GM21529 (cell line): ENCODE measurements around the gene TEDC1.

ENCODE experiments used
- ATAC-seq: cut with Tn5 transposase; IDR thresholded peaks from one replicate; pipeline ENCODE4 v1.9.1; 2021; ENCODE audit not compliant: unreplicated experiment

TEDC1 gene

DNA sequence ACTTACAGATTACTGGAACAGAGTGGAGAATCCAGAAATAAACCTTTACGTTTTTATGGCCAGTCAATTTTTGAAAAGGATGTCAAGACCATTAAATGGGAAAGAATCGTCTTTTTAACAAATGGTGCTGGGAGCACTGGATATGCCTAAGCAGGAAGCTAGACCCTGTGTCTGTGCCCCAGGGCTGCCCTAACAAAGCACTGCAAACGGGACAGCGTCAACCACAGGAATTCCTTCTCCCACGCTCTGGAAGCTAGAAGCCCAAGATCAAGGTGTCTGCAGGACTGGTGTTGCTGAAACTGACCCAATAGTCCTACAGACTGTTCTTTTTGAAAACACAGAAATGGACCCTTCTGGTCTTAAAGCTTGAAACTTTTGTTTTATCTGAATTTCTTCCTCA lies 26.1 kb downstream of the TEDC1 start:
- no peak for ATAC-seq

DNA sequence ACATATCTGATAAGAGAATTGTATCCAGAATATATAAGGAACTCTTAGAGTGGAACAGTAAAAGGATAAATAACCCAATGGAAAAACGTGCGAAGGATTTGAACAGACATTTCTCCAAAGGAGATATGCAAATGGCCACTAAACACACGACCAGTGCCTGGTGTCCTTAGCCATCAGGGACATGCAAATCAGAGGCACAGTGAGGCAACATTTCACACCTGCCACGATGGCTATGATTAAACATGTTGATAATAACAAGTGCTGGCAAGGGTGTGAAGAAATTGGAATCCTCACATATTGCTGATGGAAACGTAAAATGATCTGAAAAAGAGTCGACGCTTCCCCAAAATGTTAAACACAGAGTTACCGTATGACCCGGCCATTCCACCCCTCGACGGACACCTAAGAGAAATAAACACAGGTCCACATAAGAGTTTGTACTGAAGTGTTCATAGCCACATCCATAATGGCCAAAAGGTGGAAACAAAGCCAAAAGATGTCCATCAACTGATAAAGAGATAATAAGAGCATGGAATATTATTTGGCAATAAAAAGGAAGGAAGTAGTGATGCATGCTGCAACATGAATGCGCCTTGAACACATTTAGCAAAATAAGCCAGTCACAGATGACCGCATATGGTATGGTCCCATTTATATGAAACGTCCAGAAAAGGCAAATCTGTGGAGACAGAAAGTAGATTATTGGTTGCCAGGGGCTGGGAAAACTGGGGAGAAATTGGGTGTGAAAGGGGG lies 29.1 kb downstream of the TEDC1 start:
- ATAC-seq = no peak

DNA sequence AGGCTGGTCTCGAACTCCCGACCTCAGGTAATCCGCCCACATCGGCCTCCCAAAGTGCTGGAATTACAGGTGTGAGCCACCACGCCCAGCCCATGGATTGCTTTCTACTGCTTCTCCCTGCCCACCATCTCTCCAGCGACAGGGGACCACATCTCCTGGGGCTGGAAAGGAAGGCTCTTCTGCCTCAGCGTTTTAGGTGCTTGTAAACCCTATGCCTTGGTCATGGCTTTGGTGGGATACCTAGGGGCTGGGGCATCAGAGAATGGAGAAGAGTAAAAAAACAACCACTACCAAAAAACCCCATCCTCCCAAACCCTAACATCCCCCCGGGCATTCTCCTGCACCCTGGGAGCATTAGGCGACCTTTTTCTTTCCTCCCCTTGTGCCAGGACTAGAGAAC lies 34.3 kb downstream of the TEDC1 start:
- ATAC-seq = no peak

DNA sequence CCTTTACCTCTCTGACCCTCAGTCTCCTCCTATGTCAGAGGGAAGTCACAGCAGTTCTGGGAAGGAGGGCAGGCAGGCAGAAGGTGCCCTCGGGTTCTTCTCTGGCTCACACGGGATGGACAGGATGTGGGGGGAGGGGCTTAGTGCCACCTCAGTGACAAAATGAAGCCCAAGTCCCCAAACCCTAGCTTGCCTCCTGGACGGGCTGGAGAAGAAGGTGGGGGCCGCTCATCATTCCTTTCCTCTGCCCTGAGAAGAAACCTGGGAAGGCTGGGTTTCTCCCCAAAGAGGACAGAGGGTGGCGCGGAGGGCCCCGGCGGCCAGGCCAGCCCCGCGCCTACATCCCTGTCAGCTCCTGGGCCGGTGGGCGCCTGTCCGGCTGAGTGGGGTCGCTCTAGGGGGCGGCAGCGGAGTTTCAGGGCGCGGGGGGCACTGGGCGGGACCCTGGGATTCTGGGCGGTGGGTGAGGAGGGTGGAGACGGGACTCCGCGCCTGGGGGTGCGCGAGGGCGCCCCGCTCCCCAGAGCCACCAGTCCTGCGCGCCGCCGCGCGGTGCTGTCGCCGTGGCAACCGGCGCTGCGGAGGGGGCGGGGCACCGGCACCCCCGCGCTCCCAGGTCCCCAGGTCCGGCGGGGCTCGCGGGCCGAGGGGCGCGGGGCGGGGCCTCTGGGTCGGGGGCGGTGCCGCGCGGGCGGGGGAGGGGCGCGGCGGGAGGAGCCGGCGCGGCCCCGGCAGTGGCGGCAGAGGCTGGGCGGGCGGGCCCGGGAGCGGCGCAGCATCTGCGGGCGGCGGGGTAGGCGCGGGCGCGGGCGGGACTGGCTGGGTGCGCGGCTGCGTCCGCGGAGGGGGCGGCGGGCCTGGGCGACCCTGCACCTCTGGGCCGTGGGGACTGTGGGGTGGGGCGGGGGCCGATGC lies 35.1 kb downstream of the TEDC1 start, which contains the start of gene TMEM121:
Gene TMEM121 (plus strand): TSS at position 723 of the 915 bp plus-strand sequence. CDS start 2,252 bp downstream, outside the sequence.
- ATAC-seq = no peak

DNA sequence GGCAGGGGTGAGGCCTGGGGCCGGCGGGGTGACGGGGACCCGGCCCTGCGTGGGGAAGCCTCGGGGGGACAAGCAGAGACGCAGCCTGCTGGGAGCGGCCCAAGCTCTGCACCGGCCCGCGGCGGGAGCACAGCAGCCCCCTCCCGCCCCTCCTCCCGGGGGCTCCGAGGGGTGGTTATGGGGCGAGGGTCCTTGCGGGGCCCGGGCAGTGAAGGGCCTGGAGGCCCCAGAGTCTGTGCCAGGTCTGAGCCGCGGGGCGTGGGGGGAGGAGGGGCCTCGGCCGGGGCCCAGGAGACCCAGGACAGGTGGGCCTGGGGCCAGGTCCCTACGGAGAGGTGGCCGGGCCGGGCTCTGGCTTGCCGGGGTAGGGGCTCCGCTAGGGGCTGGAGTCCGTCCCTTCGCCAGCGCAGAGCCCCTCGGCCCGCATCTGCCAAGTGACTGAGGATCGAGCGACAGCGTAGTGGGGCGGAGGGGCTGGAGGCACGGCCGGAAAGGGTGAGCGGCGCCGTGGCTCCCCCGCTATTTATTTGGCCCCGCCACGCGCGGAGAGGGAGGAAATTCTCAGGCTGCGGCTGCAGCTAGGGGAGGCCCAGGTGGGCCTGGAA lies 35.8 kb downstream of the TEDC1 start:
- no peak for ATAC-seq

DNA sequence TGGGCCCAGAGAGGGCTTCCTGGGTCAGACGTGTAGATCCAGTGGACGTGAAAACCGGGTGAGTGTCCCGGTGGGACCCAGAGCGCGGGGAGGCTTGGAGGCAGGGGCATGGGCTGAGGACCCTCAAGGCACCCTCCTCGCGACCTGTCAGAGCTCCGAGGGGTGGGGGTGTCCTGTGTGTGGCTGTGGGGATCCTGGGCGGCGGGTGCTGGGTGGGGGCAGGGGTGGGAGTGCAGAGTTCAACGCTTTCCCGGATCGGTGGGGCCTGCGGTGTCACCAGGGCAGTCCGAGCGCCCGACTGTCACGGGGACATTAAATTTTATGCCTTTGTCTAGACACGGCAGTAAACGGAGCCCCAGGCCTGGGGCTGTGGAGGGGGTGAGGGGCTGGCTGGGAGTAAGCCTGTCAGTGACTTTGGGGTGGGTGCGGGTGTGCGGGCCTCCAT lies 36.4 kb downstream of the TEDC1 start:
- no peak for ATAC-seq

DNA sequence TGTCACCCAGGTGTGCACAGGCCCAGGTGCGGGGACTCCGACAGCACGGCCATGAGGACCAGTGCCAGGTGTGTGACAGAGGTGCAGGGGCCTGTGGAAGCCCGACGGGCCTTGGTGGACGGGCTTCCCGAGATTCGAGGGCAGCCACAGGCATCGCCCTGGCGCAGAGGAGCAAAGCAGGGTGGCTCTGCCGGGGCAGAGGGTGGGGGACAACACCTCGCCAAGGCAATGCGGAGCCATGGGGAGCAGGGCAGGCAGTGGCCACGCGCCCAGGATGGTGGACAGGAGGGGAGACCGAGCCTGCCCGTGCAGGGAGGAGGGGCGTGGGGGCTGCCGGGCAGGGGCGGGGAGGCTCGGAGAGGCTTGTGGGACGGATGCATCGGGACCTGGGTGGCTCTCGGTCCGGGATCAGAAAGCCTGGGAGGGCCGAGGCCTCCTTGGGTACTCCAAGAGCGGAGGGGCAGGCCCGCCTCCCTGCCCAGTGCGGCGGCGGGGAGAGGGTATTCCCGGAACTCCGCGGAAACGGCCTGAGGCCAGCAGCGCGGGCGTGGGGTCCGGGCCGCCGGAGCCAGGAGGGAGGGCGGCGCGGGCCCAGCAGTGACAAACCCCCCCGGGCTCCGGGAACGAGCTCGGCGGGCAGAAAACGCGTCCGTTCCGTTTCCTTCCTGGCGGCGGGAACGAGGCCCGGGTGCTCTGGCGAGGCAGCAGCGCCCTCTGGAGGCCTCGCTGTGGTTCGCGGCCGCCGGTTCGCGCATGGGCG lies 37.0 kb downstream of the TEDC1 start:
- no peak for ATAC-seq

DNA sequence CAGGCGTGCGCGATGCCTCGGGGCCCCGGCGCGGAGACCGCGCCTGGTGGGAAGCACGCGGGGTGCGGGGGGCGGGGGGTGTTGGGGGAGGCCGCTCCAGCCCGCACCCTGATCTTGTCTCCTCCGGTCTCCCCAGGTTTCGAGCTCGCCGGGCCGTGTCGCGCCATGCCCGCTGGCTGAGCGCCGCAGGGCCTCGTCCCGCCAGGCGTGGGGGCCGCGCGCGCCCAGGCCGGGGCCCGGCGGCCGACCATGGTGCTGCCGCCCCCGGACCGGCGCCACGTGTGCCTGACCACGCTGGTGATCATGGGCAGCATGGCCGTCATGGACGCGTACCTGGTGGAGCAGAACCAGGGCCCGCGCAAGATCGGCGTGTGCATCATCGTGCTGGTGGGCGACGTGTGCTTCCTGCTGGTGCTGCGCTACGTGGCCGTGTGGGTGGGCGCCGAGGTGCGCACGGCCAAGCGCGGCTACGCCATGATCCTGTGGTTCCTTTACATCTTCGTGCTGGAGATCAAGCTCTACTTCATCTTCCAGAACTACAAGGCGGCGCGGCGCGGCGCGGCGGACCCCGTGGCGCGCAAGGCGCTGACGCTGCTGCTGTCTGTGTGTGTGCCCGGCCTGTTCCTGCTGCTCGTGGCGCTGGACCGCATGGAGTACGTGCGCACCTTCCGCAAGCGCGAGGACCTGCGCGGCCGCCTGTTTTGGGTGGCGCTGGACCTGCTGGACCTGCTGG lies 37.7 kb downstream of the TEDC1 start:
- ATAC-seq = no peak

DNA sequence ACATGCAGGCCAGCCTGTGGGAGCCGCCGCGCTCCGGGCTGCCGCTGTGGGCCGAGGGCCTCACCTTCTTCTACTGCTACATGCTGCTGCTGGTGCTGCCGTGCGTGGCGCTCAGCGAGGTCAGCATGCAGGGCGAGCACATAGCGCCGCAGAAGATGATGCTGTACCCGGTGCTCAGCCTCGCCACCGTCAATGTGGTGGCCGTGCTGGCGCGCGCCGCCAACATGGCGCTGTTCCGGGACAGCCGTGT lies 38.2 kb downstream of the TEDC1 start:
- no peak for ATAC-seq

DNA sequence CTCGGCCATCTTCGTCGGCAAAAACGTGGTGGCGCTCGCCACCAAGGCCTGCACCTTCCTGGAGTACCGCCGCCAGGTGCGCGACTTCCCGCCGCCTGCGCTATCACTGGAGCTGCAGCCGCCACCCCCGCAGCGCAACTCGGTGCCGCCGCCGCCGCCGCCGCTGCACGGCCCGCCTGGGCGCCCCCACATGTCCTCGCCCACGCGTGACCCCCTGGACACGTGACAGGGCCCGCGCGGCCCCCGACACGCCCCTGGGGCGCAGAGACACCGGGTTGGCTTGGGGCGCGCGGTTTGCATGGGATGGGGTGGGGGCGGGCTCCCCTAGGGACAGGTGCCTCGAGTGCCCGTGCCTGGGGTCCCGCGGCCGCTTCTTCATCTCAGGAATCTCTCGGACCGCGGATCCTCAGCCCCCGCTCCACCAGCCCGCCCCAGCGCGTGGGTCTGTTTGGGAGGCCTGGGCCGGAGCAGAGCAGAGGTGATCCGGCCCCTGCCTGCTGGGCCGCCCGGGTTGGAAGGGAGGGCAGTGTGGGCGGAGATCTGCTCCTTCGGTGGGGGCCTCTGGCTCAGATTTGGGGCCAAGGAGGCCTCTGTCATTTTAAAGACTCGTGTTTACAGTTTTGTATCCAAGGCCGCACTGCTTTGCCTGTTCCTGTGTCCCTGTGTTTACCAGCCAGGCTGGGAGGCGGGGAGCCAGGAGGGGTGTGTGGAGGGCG lies 38.7 kb downstream of the TEDC1 start:
- ATAC-seq = no peak

DNA sequence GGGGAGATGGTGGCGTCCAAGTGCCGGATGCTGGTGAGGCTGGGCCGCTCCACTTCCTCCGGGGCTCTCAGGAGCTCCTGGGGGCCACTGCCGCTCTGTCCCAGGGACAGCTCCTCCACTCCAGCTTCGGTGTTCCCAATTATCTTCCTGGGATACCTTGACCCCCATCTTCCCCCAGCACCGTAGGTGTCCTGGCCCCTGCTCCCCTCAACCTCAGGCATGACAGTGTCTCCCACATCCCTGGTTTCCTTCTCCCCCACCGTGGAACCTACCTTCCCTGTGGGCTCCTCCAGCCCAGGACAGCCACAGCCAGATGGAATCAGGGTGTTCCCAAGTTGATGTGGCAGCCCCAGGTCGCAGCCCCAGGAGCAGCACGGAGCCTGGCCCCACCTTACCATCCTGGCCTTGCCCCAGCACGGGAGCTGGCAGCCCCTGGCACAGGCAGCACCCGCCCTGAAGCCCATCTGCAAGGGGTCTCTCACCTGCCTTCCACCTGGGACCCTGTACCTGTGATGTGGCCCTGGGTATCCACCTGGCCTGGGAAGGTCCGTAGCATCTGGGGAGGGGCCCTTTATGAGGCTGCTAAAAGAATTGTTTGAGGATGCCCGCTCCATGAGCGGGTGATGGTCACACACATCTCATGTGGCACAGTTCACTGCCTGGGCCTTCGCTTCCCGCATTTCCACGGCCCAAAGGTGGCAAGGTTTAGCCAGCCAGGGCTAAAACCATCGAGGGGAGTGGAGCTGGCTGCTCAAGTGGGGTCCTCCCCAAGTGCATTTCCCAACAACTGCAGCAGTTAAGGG lies 39.4 kb downstream of the TEDC1 start:
- no peak for ATAC-seq

DNA sequence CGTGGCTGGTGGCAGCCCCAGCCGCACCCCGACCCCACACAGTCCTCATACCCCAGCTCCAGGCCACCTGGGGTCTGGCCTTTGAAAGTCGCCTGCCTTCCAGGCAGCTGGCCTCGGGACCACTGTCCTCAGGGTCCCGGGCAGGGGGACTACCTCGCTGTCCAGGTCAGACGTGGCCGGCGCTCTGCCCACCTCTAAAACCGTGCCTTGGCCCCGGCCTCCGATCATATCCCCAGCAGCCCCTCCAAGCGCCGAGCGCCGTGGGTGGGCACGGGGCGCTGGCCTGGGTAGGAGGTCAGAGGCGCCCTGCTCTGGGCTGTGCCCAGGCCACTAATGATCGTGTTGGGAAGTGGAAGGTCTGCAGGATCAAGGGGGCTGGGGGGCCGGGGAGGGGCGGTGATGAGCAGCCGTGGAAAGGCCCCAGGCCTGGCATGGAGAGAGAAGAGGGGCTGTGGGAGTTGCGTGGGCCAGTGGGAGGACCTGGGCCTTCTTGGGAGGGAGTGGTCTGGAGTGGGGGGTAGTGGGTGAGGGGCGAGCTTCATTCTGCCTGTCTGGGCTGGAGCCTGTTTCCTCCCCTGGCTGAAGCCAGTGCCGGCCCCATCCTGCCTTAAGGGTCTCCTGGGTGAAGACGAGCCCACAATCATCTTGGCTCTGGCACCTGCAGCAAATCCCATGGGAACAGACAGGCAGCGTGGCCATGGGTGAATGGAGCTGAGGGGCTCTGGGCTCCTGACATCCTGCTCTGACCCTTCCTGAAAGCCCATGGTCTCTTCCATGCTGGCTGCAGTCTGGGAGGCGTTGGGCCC lies 40.2 kb downstream of the TEDC1 start:
- no peak for ATAC-seq

DNA sequence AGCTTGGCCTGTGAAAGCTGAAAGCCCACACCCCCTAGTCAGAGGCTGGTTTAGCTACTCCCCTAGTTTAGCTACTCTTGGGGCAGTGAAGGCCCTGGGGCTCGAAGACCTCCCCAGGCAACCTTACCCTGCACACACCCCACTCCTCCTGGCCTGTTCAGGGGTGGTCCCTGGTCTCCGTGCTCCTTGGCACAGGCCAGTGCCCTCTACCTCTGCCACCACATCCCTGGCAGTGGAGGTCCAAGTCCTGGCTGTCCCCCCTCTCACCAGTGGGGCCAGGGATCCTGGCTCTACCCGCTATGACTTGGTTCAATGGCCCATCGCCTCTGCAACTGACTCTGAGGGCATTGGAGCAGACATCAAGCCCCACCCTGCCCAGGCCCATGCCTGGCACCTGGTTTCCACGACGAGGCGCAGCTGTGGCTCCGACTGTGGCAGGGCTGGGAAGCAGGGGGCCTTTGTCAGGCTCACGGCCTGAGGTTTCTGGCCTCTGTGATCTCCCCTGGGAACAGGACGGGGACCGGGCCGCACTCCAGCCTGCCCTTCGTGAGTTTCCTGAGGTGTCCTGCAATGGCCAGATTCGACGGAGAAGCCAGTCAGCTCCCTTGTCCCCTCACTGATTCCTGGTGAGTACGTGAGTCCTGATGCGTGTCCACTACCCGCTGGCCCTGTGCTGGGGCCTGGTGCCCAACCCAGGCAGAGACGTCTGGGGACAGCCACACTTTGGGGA lies 41.0 kb downstream of the TEDC1 start:
- no peak for ATAC-seq

DNA sequence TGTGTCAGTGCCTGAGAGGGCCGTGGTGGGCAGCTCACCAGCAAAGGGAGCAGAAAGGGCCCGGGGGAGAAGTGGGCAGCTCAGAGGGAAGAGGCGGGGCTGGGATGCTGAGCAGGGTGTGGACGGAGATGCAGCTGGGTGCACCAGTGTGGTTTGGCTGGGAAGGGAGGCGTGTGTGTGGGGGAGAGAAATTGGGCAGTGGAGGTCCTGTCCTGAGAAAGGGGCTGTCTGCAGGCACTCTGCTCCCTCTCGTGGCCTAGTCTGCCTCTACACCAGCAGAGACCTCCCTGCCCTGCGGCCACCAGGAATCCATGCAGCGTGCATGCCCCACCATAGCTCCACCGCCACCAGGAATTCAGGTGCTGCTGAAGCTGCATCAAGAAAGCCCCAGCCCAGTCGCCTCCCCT lies 41.7 kb downstream of the TEDC1 start:
- ATAC-seq = no peak

DNA sequence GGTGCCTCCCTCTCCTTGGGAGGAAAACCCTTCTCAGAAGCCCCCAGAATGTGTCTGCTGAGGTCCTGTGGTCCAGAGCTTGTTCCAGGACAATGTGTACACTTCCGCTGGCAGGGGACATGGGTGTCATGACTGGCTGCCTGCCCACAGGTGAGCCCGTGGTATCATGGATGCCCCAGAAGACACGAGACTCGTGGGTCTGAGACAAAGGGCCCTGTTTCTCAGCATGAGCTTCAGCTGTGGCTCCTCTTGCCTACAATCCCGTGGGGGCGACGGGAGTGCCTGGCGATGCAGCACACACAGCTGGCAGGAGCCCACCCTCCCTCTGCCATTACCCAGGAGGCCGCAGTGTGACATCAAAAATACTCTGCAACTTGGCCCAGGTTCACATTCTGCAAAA lies 42.3 kb downstream of the TEDC1 start:
- ATAC-seq = no peak

DNA sequence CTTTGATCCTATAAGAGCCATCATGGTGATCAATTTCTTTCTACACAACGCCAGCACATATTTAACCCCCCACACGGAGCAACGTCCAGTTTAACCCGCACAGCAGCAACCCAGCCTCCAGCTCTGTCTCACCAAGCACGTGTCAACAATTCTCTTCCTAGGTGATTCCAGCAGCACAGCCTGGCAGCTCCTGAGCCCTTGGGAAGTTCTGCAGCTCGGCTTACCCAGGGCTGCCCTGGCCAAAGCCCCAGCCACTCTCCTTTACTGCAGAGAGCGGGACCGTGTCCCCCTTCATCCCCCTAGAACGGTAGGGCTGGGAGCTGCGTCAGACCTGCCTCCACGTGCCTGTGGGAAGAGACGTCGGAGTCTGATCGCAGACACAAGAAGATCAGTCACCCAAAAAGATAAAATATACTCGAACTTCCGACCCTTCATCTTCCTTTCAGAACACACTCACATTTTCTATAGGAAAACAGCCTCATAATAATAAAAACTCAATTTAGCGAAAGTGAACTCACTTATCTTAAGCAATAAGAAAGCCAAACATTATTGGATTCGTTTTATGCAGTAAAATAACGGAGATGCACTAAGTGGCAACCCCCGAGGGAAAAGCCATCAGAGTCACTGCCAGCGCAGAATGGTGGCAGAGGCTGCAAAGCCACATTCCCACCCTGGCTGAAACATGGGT lies 42.9 kb downstream of the TEDC1 start:
- no peak for ATAC-seq

DNA sequence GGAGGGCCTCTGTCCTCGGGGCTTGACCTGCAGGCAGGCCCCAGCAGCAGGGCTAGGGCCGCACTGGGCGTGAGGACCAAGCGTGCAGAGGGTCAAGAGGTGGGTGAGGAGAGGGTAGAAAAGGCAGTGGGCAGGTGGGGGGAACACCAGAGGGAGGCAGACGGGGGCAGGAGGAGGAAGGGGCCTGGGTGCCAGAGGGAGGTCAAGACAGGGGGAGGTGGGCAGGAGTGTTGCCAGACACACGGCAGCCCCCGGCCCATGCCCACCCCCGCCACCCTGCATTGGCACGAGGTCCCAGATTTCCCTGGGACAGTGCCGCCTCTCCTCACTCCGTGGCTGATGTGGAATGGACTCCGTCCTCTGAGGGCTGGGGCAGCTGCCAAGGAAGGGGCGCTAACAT lies 43.5 kb downstream of the TEDC1 start:
- no peak for ATAC-seq
